KMS-11 (cell line): Measurements from ENCODE around the gene HCFC2.

Experiments
- H2AFZ ChIP-seq: fragments of 200-600 bp; sonication (generic); 2 replicates; pipeline ENCODE4 v1.6.1; 2016; ENCODE audit warnings: antibody characterized with exemption, mixed run types, low read depth
- H3K27ac ChIP-seq: fragments of 200-600 bp; sonication (generic); 2 replicates; pipeline ENCODE4 v1.6.1; 2016; ENCODE audit warnings: mild to moderate bottlenecking, mixed run types
- H3K27me3 ChIP-seq: fragments of 200-600 bp; sonication (generic); 2 replicates; pipeline ENCODE4 v1.6.1; 2017; ENCODE audit warnings: mild to moderate bottlenecking, low read depth, mixed run types, moderate library complexity; ENCODE audit not compliant: insufficient read depth
- H3K36me3 ChIP-seq: fragments of 200-600 bp; sonication (generic); 2 replicates; pipeline ENCODE4 v1.6.1; 2017; ENCODE audit warnings: mild to moderate bottlenecking, mixed run types; ENCODE audit not compliant: insufficient read depth
- H3K4me1 ChIP-seq: fragments of 200-600 bp; sonication (generic); 2 replicates; pipeline ENCODE4 v1.6.1; 2016; ENCODE audit warnings: mild to moderate bottlenecking, low read depth, mixed run types; ENCODE audit not compliant: poor library complexity, severe bottlenecking
- H3K4me2 ChIP-seq: fragments of 200-600 bp; sonication (generic); 2 replicates; pipeline ENCODE4 v1.7.0; 2016; ENCODE audit warnings: mild to moderate bottlenecking, mixed run types
- H3K4me3 ChIP-seq: fragments of 200-600 bp; sonication (generic); IDR thresholded peaks from 2 replicates; pipeline ENCODE4 v1.6.1; 2017; ENCODE audit warnings: low read depth, low read length, mixed read lengths; ENCODE audit not compliant: insufficient read depth
- H3K79me2 ChIP-seq: fragments of 200-600 bp; sonication (generic); 2 replicates; pipeline ENCODE4 v1.6.1; 2016; ENCODE audit warnings: low read depth, mixed run types; ENCODE audit not compliant: insufficient read depth
- H3K9ac ChIP-seq: fragments of 200-600 bp; sonication (generic); 2 replicates; pipeline ENCODE4 v1.6.1; 2016; ENCODE audit warnings: mild to moderate bottlenecking, mixed run types
- H4K20me1 ChIP-seq: fragments of 200-600 bp; sonication (generic); 2 replicates; pipeline ENCODE4 v1.6.1; 2016; ENCODE audit warnings: mild to moderate bottlenecking, mixed run types; ENCODE audit not compliant: insufficient read depth
- TF ChIP-seq, protein P1 (sequence below): fragments of 200-600 bp; sonication (generic); conservative IDR thresholded peaks from 2 replicates; pipeline ENCODE4 v1.6.1; 2017; ENCODE audit warnings: low read depth, mild to moderate bottlenecking, antibody characterized with exemption, low read length, moderate library complexity, mixed read lengths

HCFC2 gene

GRCh38 chr12:104095289-104095688, 31.0 kb downstream of the HCFC2 start:
- Histone ChIP-seq H3K79me2 (no peaks in the 10 kb centered on the region), H3K27ac (no peak overlapping the region), H3K27me3 (no peaks in the 10 kb centered on the region), H3K4me1 (no peaks in the 10 kb centered on the region), H3K4me2 (no peak overlapping the region), H2AFZ (no peak overlapping the region), H3K4me3 (no peak overlapping the region), H4K20me1 (no peaks in the 10 kb centered on the region), H3K36me3 (no peaks in the 10 kb centered on the region), H3K9ac (no peak overlapping the region)
- TF ChIP-seq, protein P1, sequence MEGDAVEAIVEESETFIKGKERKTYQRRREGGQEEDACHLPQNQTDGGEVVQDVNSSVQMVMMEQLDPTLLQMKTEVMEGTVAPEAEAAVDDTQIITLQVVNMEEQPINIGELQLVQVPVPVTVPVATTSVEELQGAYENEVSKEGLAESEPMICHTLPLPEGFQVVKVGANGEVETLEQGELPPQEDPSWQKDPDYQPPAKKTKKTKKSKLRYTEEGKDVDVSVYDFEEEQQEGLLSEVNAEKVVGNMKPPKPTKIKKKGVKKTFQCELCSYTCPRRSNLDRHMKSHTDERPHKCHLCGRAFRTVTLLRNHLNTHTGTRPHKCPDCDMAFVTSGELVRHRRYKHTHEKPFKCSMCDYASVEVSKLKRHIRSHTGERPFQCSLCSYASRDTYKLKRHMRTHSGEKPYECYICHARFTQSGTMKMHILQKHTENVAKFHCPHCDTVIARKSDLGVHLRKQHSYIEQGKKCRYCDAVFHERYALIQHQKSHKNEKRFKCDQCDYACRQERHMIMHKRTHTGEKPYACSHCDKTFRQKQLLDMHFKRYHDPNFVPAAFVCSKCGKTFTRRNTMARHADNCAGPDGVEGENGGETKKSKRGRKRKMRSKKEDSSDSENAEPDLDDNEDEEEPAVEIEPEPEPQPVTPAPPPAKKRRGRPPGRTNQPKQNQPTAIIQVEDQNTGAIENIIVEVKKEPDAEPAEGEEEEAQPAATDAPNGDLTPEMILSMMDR = no peak

DNA sequence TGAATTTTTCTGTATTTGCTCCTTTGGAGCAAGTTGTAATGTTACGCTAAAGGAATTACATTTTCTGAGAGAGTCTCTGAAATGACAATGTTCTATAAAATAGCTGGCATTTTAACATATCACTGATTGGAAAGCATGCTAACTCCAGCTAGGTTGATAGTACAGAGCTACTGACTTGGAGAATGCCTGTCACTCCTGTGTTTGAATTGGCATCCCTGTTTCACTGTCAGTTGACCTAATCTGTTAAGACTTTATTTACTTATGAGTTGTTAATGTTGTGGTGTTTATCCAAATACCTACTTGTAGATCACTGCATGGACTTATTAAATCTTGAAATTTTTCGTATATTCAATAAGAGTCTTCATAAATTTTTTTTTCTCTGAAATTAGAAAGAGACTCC, 33.6 kb downstream of the HCFC2 start:
- Histone ChIP-seq H2AFZ (no peak overlapping the region), H3K27ac (no peak overlapping the region), H3K36me3 (no peaks in the 10 kb centered on the region)

DNA sequence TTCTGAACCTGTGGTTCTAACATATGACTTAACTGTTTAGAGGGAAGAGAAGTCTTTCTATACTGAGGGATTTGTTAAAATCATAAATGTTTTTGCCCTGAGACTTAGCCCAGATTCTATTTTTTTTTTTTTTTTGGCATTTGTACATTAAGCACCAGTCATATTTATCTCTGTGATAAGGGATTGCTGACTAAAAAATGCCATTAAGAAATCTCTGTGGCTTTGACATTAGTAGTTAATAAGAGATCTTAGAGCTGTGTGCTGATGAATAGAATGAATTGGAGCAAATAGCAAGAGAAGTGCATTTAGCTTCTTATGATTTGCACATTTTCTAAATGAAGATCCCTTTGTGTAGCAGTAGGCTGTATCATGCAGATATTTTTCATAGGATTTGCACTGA, 41.1 kb downstream of the HCFC2 start:
- peaks cover 4% of the 10 kb centered on the region for H3K4me1 ChIP-seq
- no peaks in the 10 kb centered on the region for H3K79me2 ChIP-seq
- no peak overlapping the region for H3K27ac ChIP-seq
- H3K36me3 ChIP-seq = no peaks in the 10 kb centered on the region
- H3K9ac ChIP-seq = no peak overlapping the region
- TF ChIP-seq, protein P1 = no peak
- no peaks in the 10 kb centered on the region for H3K27me3 ChIP-seq
- no peaks in the 10 kb centered on the region for H4K20me1 ChIP-seq
- no peak overlapping the region for H2AFZ ChIP-seq
- no peak overlapping the region for H3K4me2 ChIP-seq
- no peak overlapping the region for H3K4me3 ChIP-seq

More for the DNA sequence above, 33.6 kb downstream of the HCFC2 start:
- Histone ChIP-seq H3K27me3 (no peaks in the 10 kb centered on the region), H3K4me2 (no peak overlapping the region), H4K20me1 (no peaks in the 10 kb centered on the region), H3K9ac (no peak overlapping the region), H3K79me2 (no peaks in the 10 kb centered on the region), H3K4me3 (no peak overlapping the region), H3K4me1 (no peaks in the 10 kb centered on the region)
- TF ChIP-seq, protein P1 = no peak

GRCh38 chr12:104106965-104107364, 42.6 kb downstream of the HCFC2 start:
- H3K9ac ChIP-seq = no peak overlapping the region
- H3K4me2 ChIP-seq = no peak overlapping the region
- TF ChIP-seq, protein P1 = no peak

More at GRCh38 chr12:104106965-104107364, 42.6 kb downstream of the HCFC2 start:
- H3K79me2 ChIP-seq = no peaks in the 10 kb centered on the region
- H3K27ac ChIP-seq = no peak overlapping the region
- H2AFZ ChIP-seq = no peak overlapping the region
- no peaks in the 10 kb centered on the region for H3K36me3 ChIP-seq
- peaks cover 4% of the 10 kb centered on the region for H3K4me1 ChIP-seq
- no peaks in the 10 kb centered on the region for H4K20me1 ChIP-seq
- H3K4me3 ChIP-seq = no peak overlapping the region
- H3K27me3 ChIP-seq = no peaks in the 10 kb centered on the region
